Central memory CD4-positive, alpha-beta T cell (primary cell): Measurements from ENCODE around the gene PDK4.
"Not testable (repeated sequence)": the region's sequence is repeated elsewhere in the genome, so short reads cannot be mapped to it uniquely, and the experiment has no call there.

Experiments
- DNase-seq: peaks from one replicate; pipeline ENCODE4 v3.0.0; 2022

The PDK4 gene

DNA sequence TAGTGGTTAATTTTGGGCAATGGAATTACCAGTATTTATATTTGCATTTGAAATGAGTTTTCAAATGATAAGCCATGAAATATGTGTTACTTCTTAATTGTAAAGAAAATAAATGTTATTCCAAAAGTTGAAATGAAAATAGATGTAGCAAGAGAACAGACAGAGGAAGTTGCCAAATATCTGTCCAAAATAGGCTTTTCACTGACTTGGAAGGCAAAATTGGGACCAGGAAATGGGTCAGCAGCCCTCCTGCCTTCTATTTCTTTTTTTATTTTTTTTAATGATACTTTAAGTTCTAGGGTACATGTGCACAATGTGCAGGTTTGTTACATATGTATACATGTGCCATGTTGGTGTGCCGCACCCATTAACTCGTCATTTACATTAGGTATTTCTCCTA lies 8.1 kb upstream of the PDK4 start:
- DNase-seq: not testable (repeated sequence)

DNA sequence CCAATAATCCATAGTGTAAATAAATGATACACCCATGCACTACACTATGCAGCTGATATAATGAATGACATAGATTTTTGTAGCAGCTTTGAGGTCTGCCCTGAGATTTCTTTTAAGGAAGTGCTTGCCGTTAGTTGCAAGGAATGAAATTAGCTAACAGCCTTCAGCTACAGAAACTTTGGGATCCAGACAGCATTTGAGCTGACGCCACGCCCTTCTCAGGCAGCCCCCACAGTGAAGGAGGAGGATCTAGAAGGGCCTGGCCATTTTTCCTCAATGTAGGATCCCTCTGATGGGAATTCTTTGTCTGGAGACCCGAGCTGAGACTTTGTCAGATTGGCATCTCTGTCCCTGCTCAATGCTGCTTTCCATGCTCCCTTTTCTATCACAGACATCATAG lies 6.1 kb upstream of the PDK4 start:
- DNase-seq: no peak

GRCh38 chr7:95601316-95601715 lies 5.0 kb upstream of the PDK4 start:
- no peak for DNase-seq

GRCh38 chr7:95599069-95599468 lies 2.8 kb upstream of the PDK4 start:
- DNase-seq: no peak

DNA sequence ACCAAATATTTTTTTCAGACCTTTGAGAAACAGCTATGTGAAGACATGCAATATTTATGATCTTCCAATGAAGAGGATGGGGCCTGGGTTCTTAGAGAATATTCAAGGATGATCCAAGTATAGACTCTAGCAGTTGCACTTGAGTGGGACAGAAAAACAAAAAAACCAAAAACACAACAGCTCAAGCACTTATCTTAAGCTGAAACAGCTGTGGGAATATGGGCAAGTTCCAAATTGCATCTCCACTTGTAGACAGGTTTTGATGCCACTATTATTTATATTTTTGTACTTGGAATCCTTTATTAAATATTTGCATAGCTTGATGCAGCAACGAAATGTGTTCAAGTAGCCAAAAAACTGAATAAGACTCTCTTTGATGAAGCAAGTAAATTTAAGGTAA lies 2.2 kb upstream of the PDK4 start:
- DNase-seq: no peak

GRCh38 chr7:95595746-95596197 lies 544 bp downstream of the PDK4 start:
- DNase-seq: no peak

GRCh38 chr7:95594185-95594584 lies 2.1 kb downstream of the PDK4 start:
- DNase-seq: no peak

GRCh38 chr7:95593343-95593742 lies 3.0 kb downstream of the PDK4 start:
- no peak for DNase-seq

- no peak for DNase-seq
Observed at GRCh38 chr7:95592570-95592969, 3.7 kb downstream of the PDK4 start.

DNA sequence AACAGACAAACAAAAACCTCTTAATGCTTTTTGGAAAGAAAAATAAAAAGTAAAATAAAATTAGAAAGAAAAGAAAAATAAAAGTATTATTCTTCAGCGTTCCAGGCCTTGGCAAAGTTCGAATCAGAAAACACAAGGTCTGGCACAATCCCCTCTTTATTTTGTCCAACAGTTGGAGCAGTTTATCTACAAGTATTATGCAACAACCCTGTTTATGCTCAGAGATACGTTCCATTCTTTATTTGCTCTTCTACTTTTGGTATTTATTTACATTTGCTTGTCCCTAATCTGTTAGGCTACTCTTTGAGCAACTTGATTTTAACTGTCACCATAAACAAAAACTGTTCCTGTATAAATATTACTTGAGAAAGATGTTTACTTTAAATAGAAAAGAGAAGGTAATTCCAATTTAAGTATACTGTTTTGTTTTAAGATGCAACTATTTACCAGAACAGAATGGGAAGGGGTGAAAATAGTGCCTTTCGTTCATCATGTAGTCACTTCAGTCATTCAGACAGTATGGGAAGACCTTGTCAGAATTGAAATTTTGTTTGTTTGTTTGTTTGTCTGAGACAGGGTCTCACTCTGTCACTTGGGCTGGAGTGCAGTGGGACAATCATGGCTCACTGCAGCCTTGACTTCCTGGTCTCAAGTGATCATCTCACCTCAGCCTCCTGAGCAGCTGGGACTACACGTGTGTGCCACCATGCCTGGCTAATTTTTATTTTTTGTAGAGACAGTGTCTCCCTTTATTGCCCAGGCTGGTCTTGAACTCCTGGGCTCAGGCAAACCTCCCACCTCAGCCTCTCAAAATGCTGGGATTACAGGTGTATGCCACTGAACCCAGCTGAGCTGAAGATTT lies 5.7 kb downstream of the PDK4 start:
- no peak for DNase-seq

DNA sequence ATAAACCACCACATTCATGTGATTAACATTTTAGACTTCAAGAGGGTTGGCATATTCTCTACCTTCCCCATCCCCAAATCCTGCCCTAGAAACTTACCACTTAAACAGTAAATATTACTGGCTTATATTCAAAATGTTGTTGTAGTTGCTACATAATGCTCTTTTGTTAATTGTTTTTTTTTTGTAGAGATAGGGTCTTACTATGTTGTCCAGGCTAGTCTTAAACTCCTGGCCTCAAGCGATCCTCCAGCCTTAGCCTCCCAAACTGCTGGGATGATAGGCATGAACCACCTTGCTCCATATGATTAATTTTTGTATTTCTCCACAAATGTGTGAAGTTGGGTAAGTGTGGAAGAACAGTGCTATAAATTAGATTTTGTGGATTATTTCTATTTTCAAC lies 6.5 kb downstream of the PDK4 start:
- no peak for DNase-seq

GRCh38 chr7:95589031-95589430 lies 7.3 kb downstream of the PDK4 start:
- DNase-seq: no peak

GRCh38 chr7:95586951-95587301 lies 9.4 kb downstream of the PDK4 start:
- no peak for DNase-seq

- DNase-seq: no peak
Observed at GRCh38 chr7:95585426-95585789, 10.9 kb downstream of the PDK4 start.

- DNase-seq: no peak
Observed at GRCh38 chr7:95584769-95585425, 11.4 kb downstream of the PDK4 start.

- DNase-seq: no peak
Observed at GRCh38 chr7:95583834-95584621, 12.3 kb downstream of the PDK4 start.

- DNase-seq: no peak
Observed at GRCh38 chr7:95582578-95583293, 13.6 kb downstream of the PDK4 start.

DNA sequence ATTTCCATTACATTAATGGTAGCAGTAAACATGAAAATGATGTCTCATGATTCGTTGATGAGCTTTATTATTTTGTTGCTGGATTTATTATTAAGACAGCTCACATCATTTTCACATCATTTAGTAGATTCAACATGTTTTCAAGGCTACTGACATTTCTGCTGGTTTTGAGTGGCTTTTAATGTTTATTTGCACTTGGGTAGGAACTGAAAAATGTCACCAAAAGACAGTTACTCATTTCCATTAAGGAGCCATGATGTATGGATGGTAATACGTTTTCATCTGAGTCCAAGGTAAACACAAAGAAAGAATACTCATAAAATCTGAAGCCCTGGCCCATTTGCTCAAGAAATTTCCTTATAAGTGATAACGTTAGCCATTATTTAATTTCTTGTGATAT lies 14.8 kb downstream of the PDK4 start:
- DNase-seq: no peak

DNA sequence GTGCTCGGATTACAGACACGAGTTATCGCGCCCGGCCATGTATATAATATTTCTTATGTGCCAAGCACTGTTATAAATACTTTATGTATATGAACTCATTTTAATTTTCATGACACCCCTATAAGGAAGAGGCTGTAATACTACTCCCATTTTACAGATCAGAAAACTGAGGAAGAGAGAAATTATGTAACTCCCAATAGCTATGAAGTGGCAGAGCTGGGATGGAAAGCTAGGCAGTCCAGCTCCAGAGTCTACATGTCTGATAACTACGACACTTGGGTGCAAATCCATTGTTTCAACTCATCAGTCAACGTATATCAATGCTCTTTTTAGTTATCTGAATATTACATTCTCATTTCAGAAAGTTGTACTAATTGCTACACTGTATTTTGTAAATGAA lies 17.0 kb downstream of the PDK4 start:
- no peak for DNase-seq

- no peak for DNase-seq
Observed at GRCh38 chr7:95578299-95578855, 17.9 kb downstream of the PDK4 start.

DNA sequence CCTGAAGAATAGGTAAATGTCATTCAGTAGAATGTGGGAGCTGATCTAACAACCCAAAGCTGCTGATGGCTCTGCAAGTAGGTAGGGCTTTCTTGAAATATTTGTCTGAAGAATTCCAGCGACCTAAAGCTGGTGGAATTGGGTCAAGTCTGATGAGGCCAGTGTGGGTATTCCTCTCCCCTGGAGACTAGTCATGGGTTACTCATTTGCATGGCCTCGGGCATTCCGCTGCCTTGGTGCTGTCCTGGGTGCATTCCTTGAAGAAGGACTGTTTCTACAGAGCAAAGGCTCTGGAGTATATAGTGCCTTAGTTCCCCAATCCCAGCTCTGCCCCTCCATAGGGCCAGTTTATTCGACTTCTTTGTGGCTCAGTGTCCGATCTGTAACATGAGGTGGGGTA lies 19.2 kb downstream of the PDK4 start:
- no peak for DNase-seq

GRCh38 chr7:95569720-95570119 lies 26.6 kb downstream of the PDK4 start:
- no peak for DNase-seq

GRCh38 chr7:95560674-95561073 lies 35.6 kb downstream of the PDK4 start:
- DNase-seq: no peak
